Stimulated activated CD4-positive, alpha-beta T cell treated with anti-CD3 and anti-CD28 coated beads, Interleukin-15, amount 100 ng/mL, for 1 hour (primary cell): ENCODE data around the gene PRR13.
"Not testable (repeated sequence)": the region's sequence is repeated elsewhere in the genome, so short reads cannot be mapped to it uniquely, and the experiment has no call there.

Experiments
- DNase-seq, 2 donors: peaks; one replicate each; pipeline ENCODE4 v3.0.0-alpha.2; 2020; ENCODE audit warnings: low read depth in 1 of 2, low spot score in 1 of 2

The PRR13 gene

DNA sequence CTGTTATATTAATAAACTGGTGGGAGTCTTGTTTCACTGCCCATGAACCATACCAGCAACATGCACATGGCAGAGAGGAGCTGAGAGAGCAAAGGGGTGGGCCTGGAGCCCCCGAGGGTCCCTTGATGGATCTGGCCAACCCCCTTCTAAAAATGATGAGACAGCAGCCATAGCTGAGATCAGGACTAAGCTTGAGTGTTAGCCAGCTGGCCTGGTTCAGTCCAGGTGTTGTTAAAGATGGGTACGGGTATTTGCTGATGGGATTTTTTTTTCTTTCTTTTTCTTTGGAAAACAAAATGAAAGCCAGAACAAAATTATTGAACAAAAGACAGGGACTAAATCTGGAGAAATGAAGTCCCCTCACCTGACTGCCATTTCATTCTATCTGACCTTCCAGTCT lies 26.3 kb downstream of the PRR13 start:
- no peak for DNase-seq

DNA sequence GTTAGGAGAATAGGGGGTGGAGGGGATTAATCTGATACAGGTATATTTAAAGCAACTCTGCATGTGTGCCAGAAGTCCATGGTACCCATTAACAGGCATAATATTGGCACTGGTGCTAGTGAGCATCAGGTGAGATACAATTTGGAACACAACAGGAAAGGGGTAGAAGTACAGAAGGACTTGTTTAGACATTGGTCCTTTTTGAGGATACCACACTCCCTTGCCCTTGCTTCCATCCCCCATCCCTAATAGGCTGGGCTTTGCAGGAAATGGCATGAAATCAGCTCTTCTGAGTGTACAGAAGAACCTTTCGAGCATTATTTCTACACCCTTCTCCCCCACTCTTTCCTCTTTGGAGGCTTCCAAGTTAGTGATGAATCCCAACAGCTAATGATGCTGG lies 26.7 kb downstream of the PRR13 start:
- no peak for DNase-seq

- DNase-seq, result no peak
These were observed 30.6 kb downstream of the PRR13 start for GRCh38 chr12:53472056-53472582.

DNA sequence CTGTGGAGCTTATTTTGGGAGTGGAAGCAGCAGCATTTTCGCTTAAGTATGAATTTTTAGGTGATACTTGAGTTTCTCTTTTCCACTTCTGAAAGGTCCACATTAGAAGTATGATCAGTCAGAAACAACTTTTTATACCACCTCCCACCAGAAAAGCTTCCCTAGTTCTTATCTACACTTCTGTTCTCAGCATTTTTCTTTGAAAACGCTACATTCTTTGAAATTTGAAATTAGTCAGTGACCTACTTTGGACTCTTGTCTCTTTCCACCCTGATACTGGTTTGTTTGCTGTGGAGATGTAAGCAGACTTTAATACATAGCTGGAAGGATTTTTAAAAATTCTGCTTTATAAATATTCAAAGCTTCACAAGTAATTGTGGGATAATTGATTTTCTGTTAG lies 32.5 kb downstream of the PRR13 start:
- no peak for DNase-seq

DNA sequence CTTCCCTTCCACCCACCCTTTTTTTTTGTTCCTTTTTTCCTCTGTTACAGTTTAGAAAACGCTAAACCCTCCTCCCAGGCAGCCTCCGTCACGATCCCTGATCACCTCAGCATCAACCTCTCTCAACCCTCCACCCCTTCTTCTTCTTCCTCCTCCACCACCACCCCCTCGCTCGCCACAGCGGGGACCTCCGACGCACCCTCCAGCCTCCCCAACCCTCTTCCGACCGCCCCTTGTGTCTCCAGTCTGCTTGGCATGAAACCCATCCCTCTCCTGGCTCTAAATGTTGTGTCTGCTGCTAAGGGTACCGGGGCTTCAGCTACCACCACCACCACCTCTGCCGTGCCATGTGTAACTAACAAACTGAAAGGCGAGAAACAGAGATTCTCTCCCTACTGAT lies 33.3 kb downstream of the PRR13 start:
- DNase-seq, result no peak

- no peak for DNase-seq
These were observed 35.3 kb downstream of the PRR13 start for GRCh38 chr12:53476769-53477209.

GRCh38 chr12:53478865-53479264 lies 37.3 kb downstream of the PRR13 start:
- DNase-seq, result no peak

DNA sequence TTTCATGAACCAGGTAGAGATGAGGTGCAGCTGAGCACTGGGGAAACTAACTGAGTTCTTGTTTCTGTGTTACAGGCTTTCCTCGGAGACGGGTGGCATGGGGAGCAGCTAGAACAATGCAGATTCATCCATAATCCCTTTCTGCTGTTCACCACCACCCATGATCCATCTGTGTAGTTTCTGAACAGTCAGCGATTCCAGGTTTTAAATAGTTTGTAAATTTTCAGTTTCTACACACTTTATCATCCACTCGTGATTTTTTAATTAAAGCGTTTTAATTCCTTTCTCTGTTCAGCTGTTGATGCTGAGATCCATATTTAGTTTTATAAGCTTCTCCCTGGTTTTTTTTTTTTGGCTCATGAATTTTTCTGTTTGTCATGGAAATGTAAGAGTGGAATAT lies 37.8 kb downstream of the PRR13 start:
- DNase-seq, result no peak

GRCh38 chr12:53480491-53481442 lies 39.2 kb downstream of the PRR13 start:
- DNase-seq, result no peak

DNA sequence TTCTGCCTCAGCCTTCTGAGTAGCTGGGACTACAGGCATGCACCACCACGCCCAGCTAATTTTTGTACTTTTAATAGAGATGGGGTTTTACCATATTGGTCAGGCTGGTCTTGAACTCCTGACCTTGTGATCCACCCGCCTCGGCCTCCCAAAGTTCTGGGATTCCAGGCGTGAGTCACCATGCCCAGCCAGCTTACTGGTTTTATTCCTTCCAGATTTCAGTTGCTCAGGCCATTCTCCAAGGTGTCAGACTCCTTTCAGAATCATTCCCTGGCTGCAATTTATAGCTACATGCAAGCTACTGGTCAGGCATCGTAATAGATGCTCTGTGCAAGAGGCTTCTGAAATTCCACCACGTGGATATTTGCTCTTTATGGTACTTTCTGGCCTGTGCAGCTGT lies 39.9 kb downstream of the PRR13 start:
- DNase-seq, result not testable (repeated sequence)

DNA sequence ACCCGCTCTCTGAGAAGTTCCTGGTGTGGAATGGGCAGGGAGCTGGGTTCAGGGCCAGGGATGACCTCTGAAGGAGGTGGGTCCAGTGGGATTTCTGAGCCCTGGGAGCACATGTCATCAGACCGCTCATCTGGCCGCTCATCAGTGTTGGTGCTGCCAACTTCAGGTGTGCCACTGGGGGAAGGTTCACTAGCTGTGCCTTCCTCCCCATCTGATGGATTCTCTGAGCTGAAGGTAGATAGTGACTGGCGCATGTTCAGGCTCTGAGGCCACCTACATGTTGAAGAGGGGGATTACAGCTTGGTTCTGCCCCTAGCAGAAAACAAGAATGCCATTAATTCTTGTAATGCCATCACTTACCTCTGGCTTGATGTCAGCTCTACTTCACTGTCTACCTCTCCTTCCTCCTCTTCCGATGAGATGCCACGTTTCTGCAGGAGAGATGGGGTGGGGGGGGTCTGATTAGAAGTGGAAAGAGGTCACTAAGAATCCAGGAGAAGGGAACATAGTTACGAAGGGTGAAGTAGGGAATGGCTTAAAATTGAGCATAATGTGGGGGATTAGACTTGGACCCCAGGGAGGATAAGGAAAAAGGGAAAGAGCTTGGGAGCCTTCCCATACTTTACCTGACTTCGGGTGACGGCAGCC lies 40.5 kb downstream of the PRR13 start:
- no peak for DNase-seq

DNA sequence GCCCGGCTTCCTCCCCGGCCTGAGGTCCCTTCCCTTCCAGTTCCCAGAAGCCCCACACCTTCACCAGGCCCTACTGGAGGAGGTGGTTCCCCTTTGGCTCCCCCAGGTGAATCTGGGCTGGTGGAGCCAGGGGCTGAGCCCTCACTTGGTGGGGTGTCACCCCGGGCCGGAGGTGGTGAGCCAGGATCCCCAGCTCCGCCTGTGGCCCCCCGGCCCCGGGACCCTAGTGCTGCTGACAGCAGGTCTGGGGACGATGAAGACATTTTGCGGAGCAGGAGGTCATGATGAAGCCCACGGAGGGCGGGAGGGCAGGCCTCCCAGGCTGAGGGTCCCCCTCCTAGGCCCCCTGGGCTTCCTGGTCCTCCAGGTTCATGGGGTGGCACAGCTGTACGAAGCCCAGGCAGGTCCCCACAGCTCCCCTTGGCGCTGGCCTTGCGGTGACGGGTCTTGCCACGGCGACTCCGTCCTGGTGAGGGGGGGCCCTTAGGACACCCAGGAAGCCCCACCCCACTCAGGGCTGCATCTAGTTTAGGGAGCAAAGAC lies 41.2 kb downstream of the PRR13 start:
- no peak for DNase-seq

DNA sequence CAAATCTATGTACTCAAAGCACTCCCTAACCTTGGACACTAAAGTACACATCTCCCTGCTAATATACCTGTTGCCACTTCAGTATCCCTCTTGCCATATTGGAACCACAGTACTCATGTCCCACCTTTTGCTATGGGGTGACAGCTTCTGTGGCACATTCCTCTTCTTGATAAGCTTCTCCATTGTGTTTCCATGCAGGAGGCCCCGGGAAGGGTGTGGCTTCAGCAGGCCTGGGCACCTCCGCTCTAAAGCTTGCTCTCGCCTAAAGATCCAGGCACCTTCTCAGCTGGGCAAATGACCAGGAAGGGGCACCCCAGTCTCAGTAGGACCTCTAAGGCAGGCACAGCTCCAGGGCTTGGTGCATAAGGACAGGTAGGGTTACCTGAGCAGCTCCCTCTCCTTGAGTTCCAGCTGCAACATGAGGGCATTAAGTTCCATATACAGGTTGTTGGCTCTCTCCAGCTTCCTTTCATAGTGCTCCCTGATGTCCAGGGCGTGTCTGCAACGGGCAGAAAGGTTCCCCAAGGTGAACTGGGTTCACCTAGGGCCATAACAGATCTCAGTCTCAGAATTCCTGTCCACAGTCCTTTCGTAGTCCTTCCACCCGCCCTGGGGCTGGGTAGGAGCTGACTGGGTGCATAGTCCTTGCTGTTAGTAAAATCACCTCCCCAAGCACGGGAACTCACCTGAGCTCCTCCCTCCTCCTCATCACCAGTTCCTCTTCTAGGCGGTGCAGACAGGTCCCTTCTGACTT lies 41.9 kb downstream of the PRR13 start:
- DNase-seq, result no peak

GRCh38 chr12:53483979-53484377 lies 42.4 kb downstream of the PRR13 start:
- DNase-seq, result no peak

DNA sequence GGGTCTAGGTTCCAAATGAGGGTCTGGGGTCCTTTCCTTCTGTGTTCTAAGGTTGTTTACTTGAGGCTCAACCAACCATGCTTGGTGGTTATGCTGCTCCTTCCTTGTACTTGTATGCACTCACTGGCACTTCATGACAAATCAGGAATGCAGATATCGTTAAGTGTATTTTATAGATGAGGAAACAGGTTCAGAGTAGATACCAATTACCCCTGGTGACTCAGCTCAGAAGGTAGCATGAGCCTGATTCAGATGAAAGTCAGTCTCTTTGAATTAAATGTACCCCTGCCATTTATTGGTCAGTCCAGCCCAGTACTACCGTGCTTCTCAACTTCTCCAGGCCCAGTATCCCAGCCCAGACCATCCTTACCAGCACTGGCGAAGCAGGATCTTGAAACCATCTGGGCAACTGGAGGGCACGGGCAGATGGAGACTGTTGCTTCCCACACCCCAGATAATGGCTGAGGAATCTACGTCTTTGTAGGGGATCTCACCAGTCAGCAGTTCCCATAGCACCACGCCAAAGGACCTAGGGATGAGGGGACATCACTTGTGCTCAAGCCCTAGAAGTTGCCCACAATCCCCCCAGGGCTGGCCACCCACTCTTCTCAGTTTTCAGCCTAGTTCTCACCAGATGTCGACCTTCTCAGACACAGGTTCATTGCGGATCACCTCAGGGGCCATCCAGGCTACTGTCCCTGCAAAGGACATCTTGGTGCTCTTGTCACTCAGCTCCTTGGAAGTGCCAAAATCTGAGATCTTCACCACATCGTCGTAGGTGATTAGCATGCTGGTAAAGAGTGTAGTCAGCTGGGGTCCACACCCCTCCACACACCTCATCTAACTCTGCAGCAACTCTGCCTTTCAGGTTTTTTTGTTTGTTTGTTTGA lies 43.4 kb downstream of the PRR13 start:
- no peak for DNase-seq

- no peak for DNase-seq
These were observed 44.6 kb downstream of the PRR13 start for GRCh38 chr12:53485955-53486735.

GRCh38 chr12:53486736-53487487 lies 45.4 kb downstream of the PRR13 start:
- DNase-seq, result no peak

DNA sequence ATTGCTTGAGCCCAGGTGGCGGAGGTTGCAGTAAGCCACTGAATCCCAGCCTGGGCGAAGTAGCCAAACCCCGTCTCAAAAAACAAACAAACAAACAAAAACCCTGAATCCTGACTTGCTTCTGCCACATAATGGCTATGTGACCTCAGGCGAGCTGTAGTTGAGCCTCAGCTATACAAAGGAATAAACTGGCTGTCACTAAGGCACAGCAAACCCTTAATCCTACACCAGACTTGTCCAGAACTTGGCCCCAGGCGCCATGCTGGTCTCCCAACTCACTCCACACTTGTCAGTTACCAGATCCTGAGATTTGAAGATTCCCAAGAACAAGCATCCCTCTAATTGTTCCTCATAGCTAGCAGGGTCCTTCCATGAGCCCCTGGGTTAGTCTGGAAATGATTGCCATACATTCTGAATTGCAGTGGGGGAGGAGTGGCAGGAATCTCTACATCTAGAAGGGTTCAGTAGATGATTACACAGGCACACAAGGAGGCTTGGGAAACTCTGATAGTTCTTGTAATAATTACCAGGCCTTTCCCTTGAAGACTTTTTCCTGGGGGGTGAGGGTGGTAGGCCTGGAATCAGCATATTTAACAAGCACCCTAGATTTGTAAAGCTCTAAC lies 47.8 kb downstream of the PRR13 start:
- no peak for DNase-seq
